Chondrocyte (in vitro differentiated cells): ENCODE measurements around the gene FBXL7. TPM values are rescaled to one million over a fixed set of nuclear protein-coding genes. Genes with fewer than 3 reads are reported as not detected.

Source experiments
- DNase-seq: peaks from one replicate; pipeline ENCODE4 v3.0.0; 2021; ENCODE audit warnings: mixed read lengths, low spot score
- H3K27ac Mint-ChIP-seq: one replicate; pipeline ENCODE4 v1.8.0; 2021; ENCODE audit warnings: mild to moderate bottlenecking, moderate library complexity, mixed read lengths; ENCODE audit not compliant: unreplicated experiment
- H3K27me3 Mint-ChIP-seq: 2 replicates; pipeline ENCODE4 v1.8.0; 2021; ENCODE audit warnings: low read depth, mixed read lengths
- H3K36me3 Mint-ChIP-seq: 2 replicates; pipeline ENCODE4 v1.8.0; 2021; ENCODE audit warnings: low read depth, mixed read lengths
- H3K4me1 Mint-ChIP-seq: 2 replicates; pipeline ENCODE4 v1.8.0; 2021; ENCODE audit warnings: low read depth, mild to moderate bottlenecking, mixed read lengths
- H3K4me3 Mint-ChIP-seq: one replicate; pipeline ENCODE4 v1.8.0; 2021; ENCODE audit warnings: mild to moderate bottlenecking, moderate library complexity, mixed read lengths; ENCODE audit not compliant: unreplicated experiment
- H3K9me3 Mint-ChIP-seq: 2 replicates; pipeline ENCODE4 v1.8.0; 2021; ENCODE audit warnings: low read depth, mixed read lengths
- CTCF ChIP-seq: fragments of 200-600 bp; sonication (generic); IDR thresholded peaks from 2 replicates; pipeline ENCODE4 v1.5.0; 2021; ENCODE audit warnings: antibody characterized with exemption, mild to moderate bottlenecking, moderate library complexity
- total RNA-seq: library from RNA; stranded (reverse); gene quantifications from 3 replicates; pipeline ENCODE4 v1.2.1, GENCODE V29; 2021

Gene FBXL7
- total RNA-seq, 1 donor from 2014 or later, result 32.6 TPM

GRCh38 chr5:15554542-15554941 lies 54.6 kb downstream of the FBXL7 start:
- no peaks in the 10 kb centered on the region for H3K27me3 Mint-ChIP-seq
- no peak overlapping the region for H3K27ac Mint-ChIP-seq
- H3K4me1 Mint-ChIP-seq, result peaks cover 29% of the 10 kb centered on the region
- H3K9me3 Mint-ChIP-seq, result no peaks in the 10 kb centered on the region
- no peak for TF ChIP-seq CTCF
- no peak overlapping the region for H3K4me3 Mint-ChIP-seq
- H3K36me3 Mint-ChIP-seq, result peaks cover 4% of the 10 kb centered on the region
- DNase-seq, result no peak

GRCh38 chr5:15555176-15555575 lies 55.2 kb downstream of the FBXL7 start:
- Mint-ChIP-seq H3K9me3 (no peaks in the 10 kb centered on the region), H3K36me3 (peaks cover 4% of the 10 kb centered on the region), H3K27ac (peak overlapping the region; percentile 27), H3K27me3 (no peaks in the 10 kb centered on the region), H3K4me1 (peaks cover 23% of the 10 kb centered on the region), H3K4me3 (no peak overlapping the region)
- no peak for DNase-seq
- TF ChIP-seq CTCF, result no peak

- no peak for DNase-seq
- Mint-ChIP-seq H3K4me3 (no peak overlapping the region), H3K27me3 (no peaks in the 10 kb centered on the region), H3K9me3 (peaks cover 5% of the 10 kb centered on the region), H3K4me1 (peaks cover 8% of the 10 kb centered on the region), H3K27ac (no peak overlapping the region), H3K36me3 (peaks cover 10% of the 10 kb centered on the region)
- TF ChIP-seq CTCF, result no peak
These were observed 58.3 kb downstream of the FBXL7 start for GRCh38 chr5:15558240-15558639.

GRCh38 chr5:15558681-15559080 lies 58.7 kb downstream of the FBXL7 start:
- peaks cover 5% of the 10 kb centered on the region for H3K9me3 Mint-ChIP-seq
- H3K27ac Mint-ChIP-seq, result no peak overlapping the region
- H3K27me3 Mint-ChIP-seq, result no peaks in the 10 kb centered on the region
- no peak for TF ChIP-seq CTCF
- H3K4me1 Mint-ChIP-seq, result peaks cover 8% of the 10 kb centered on the region
- H3K36me3 Mint-ChIP-seq, result peaks cover 10% of the 10 kb centered on the region
- H3K4me3 Mint-ChIP-seq, result no peak overlapping the region
- DNase-seq, result no peak

GRCh38 chr5:15560421-15560820 lies 60.4 kb downstream of the FBXL7 start:
- Mint-ChIP-seq H3K9me3 (peaks cover 5% of the 10 kb centered on the region), H3K4me3 (no peak overlapping the region), H3K27me3 (no peaks in the 10 kb centered on the region), H3K27ac (no peak overlapping the region), H3K36me3 (peaks cover 10% of the 10 kb centered on the region), H3K4me1 (peaks cover 10% of the 10 kb centered on the region)
- no peak for DNase-seq
- no peak for TF ChIP-seq CTCF
